ENCODE results near the gene MEG3. TPM values are rescaled to one million over a fixed set of nuclear protein-coding genes. Genes with fewer than 3 reads are reported as not detected.
A peak's percentile ranks its signal among the peaks of the same experiment; 100 is the strongest.

MEG3 gene
- total RNA-seq, 3 donors from 2014 or later (not counting 1 experiment from before 2014, with no cell fraction given) = 1.0 to 6.6 (median 1.9) TPM

- no peak overlapping the region for H3K4me3 Mint-ChIP-seq
- WGBS (ENCODE audit: insufficient coverage) = 84% methylated on average over 9 of the region's 10 CpGs
- no peak for TF ChIP-seq CTCF (IDR thresholded peaks at IDR 0.05)
- H3K27me3 Mint-ChIP-seq (ENCODE audit: low read depth in 2 of 2) = peaks cover 14 to 21% of the 10 kb centered on the region in 2 donors
- H3K4me1 ChIP-seq (ENCODE audit: control insufficient read depth, insufficient read depth, low read length) = no peaks in the 10 kb centered on the region
- no peaks in the 10 kb centered on the region for H3K9me3 Mint-ChIP-seq
- DNase-seq (no peak), ATAC-seq (no peak)
- H3K36me3 Mint-ChIP-seq = no peaks in the 10 kb centered on the region
- H3K9me3 ChIP-seq (ENCODE audit: control insufficient read depth, insufficient read depth, low read length) = no peaks in the 10 kb centered on the region
- no peaks in the 10 kb centered on the region for H3K27me3 ChIP-seq (ENCODE audit: control insufficient read depth, insufficient read depth, low read length)
- no peaks in the 10 kb centered on the region for H3K4me1 Mint-ChIP-seq
- intact Hi-C loops (cut with micrococcal nuclease) = no loop called here
- no peak overlapping the region for H3K27ac Mint-ChIP-seq
- H3K27ac ChIP-seq (ENCODE audit: low read length) = no peak overlapping the region
- H3K4me3 ChIP-seq (ENCODE audit: low read length) = no peak overlapping the region
- H3K36me3 ChIP-seq (ENCODE audit: control insufficient read depth, insufficient read depth, low read length) = no peaks in the 10 kb centered on the region
These were observed 65.1 kb downstream of the MEG3 start for GRCh38 chr14:100891051-100891450.

- no peaks in the 10 kb centered on the region for H3K4me1 Mint-ChIP-seq
- peaks cover 14 to 21% of the 10 kb centered on the region in 2 donors for H3K27me3 Mint-ChIP-seq (ENCODE audit: low read depth in 2 of 2)
- WGBS (ENCODE audit: insufficient coverage) = 83% methylated on average over 13 of the region's 13 CpGs
- Histone ChIP-seq H3K9me3 (ENCODE audit: control insufficient read depth, insufficient read depth, low read length) (no peaks in the 10 kb centered on the region), H3K27me3 (ENCODE audit: control insufficient read depth, insufficient read depth, low read length) (no peaks in the 10 kb centered on the region), H3K4me1 (ENCODE audit: control insufficient read depth, insufficient read depth, low read length) (no peaks in the 10 kb centered on the region), H3K36me3 (ENCODE audit: control insufficient read depth, insufficient read depth, low read length) (no peaks in the 10 kb centered on the region), H3K27ac (ENCODE audit: low read length) (no peak overlapping the region), H3K4me3 (ENCODE audit: low read length) (no peak overlapping the region)
- TF ChIP-seq CTCF (IDR thresholded peaks at IDR 0.05) = no peak
- H3K27ac Mint-ChIP-seq = no peak overlapping the region
- intact Hi-C loops (cut with micrococcal nuclease) = no loop called here
- ATAC-seq (no peak), DNase-seq (peak in 1 of 2 donors; percentile 4)
- H3K9me3 Mint-ChIP-seq = no peaks in the 10 kb centered on the region
- H3K4me3 Mint-ChIP-seq = no peak overlapping the region
- no peaks in the 10 kb centered on the region for H3K36me3 Mint-ChIP-seq
These were observed 65.9 kb downstream of the MEG3 start for GRCh38 chr14:100891501-100892445.

GRCh38 chr14:100892496-100893227 lies 66.7 kb downstream of the MEG3 start:
- no peak for TF ChIP-seq CTCF (IDR thresholded peaks at IDR 0.05)
- Mint-ChIP-seq H3K36me3 (no peaks in the 10 kb centered on the region), H3K9me3 (no peaks in the 10 kb centered on the region), H3K4me3 (no peak overlapping the region), H3K4me1 (no peaks in the 10 kb centered on the region), H3K27ac (no peak overlapping the region), H3K27me3 (ENCODE audit: low read depth in 2 of 2) (peaks cover 14 to 21% of the 10 kb centered on the region in 2 donors)
- intact Hi-C loops (cut with micrococcal nuclease) = no loop called here
- ATAC-seq = no peak
- 88% methylated on average over 17 of the region's 17 CpGs for WGBS (ENCODE audit: insufficient coverage)
- no peaks in the 10 kb centered on the region for H3K4me1 ChIP-seq (ENCODE audit: control insufficient read depth, insufficient read depth, low read length)
- H3K9me3 ChIP-seq (ENCODE audit: control insufficient read depth, insufficient read depth, low read length) = no peaks in the 10 kb centered on the region
- no peaks in the 10 kb centered on the region for H3K36me3 ChIP-seq (ENCODE audit: control insufficient read depth, insufficient read depth, low read length)
- H3K27me3 ChIP-seq (ENCODE audit: control insufficient read depth, insufficient read depth, low read length) = no peaks in the 10 kb centered on the region
- H3K4me3 ChIP-seq (ENCODE audit: low read length) = no peak overlapping the region
- DNase-seq = peak in 1 of 2 donors; percentile 1
- no peak overlapping the region for H3K27ac ChIP-seq (ENCODE audit: low read length)

Data from natural killer cell (primary cell).